DMS 273 (cell line): ENCODE results near the gene NLRP6.
"Not testable (repeated sequence)": the region's sequence is repeated elsewhere in the genome, so short reads cannot be mapped to it uniquely, and the experiment has no call there.

Source experiments
- DNase-seq: peaks from one replicate; lab custom pipeline; 2025; ENCODE audit not compliant: unreplicated experiment; lab: John Stamatoyannopoulos, UW

Gene NLRP6

GRCh38 chr11:306645-307371 lies 28.6 kb downstream of the NLRP6 start:
- DNase-seq = no peak

GRCh38 chr11:307766-308708 lies 29.8 kb downstream of the NLRP6 start, which contains the start of gene IFITM2:
Gene IFITM2 (plus strand): TSS chr11:307816. CDS start chr11:308193, 377 bp downstream.
- not testable (repeated sequence) for DNase-seq

GRCh38 chr11:308740-309665 lies 30.8 kb downstream of the NLRP6 start:
- not testable (repeated sequence) for DNase-seq

GRCh38 chr11:309979-310572 lies 31.9 kb downstream of the NLRP6 start:
- not testable (repeated sequence) for DNase-seq

- DNase-seq = not testable (repeated sequence)
Measured at GRCh38 chr11:311013-311748, 33.0 kb downstream of the NLRP6 start.

GRCh38 chr11:312092-312816 lies 34.0 kb downstream of the NLRP6 start:
- DNase-seq = no peak

GRCh38 chr11:313304-313786 lies 35.1 kb downstream of the NLRP6 start:
- DNase-seq = no peak

GRCh38 chr11:313787-314553 lies 35.8 kb downstream of the NLRP6 start, which contains the start of gene IFITM1:
Gene IFITM1 (plus strand): TSS chr11:314040. CDS start chr11:314171, 131 bp downstream.
- DNase-seq = peak; percentile 27

- not testable (repeated sequence) for DNase-seq
Measured at GRCh38 chr11:314554-314875, 36.3 kb downstream of the NLRP6 start.

GRCh38 chr11:315051-315481 lies 36.9 kb downstream of the NLRP6 start:
- DNase-seq = no peak

- DNase-seq = no peak
Measured at GRCh38 chr11:315516-315994, 37.3 kb downstream of the NLRP6 start.

GRCh38 chr11:316031-316701 lies 38.0 kb downstream of the NLRP6 start:
- DNase-seq = no peak

GRCh38 chr11:316891-317301 lies 38.7 kb downstream of the NLRP6 start:
- no peak for DNase-seq

GRCh38 chr11:317668-318404 lies 39.6 kb downstream of the NLRP6 start:
- not testable (repeated sequence) for DNase-seq

GRCh38 chr11:318405-319120 lies 40.4 kb downstream of the NLRP6 start:
- DNase-seq = not testable (repeated sequence)
